ENCODE data around the gene ATP11C.
"Not testable (repeated sequence)": the region's sequence is repeated elsewhere in the genome, so short reads cannot be mapped to it uniquely, and the experiment has no call there.

Gene ATP11C

GRCh38 chrX:139708067-139708466 is 224.8 kb downstream of the ATP11C start, which contains the start of gene MCF2:
TSS of gene MCF2 (minus strand) at chrX:139708167. CDS start at chrX:139651744, 56,423 bp downstream.
- DNase-seq: no peak

DNA sequence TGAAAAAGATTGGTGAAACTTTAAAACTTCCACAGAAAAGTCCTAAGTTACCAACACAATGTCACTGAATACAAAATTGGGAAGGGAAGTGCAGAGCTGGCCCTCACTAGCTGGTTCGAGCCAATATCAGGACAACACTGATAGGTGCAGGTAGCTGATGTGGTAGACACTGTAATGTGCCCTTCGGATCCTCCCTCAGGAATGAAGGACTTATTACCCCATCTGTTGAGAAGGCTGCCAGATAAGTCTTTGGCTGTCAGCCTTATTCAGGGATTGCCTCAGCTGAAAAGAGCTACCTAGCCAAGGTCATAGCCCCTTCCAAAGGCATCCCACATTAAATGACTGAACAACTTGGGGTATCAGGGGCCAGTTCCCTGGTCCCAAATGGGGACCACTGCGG is 230.2 kb downstream of the ATP11C start:
- DNase-seq: no peak

GRCh38 chrX:139692908-139693307 is 239.9 kb downstream of the ATP11C start:
- no peak for DNase-seq

- no peak for DNase-seq
Measured at GRCh38 chrX:139692506-139692849, 240.4 kb downstream of the ATP11C start.

GRCh38 chrX:139691843-139692505 is 240.9 kb downstream of the ATP11C start:
- no peak for DNase-seq

GRCh38 chrX:139691493-139691842 is 241.4 kb downstream of the ATP11C start:
- DNase-seq: no peak

- DNase-seq: not testable (repeated sequence)
Measured at GRCh38 chrX:139685175-139685574, 247.7 kb downstream of the ATP11C start.

- DNase-seq: no peak
Measured at GRCh38 chrX:139680356-139680755, 252.5 kb downstream of the ATP11C start.

Measured in T-helper 2 cell (primary cell).